Keratinocyte (primary cell): Measurements from ENCODE around the gene RPL31.

Source experiments
- CTCF ChIP-seq, 3 experiments: IDR thresholded peaks in 1 of 3; conservative IDR thresholded peaks in 1 of 3; optimal IDR thresholded peaks in 1 of 3; 2 replicates in 2 of 3; 3 replicates in 1 of 3; pipeline versions ENCODE3 to v1.5.1; 2011; ENCODE audit warnings: low read length in 3 of 3, mild to moderate bottlenecking in 3 of 3, moderate library complexity in 2 of 3, control low read depth in 1 of 3, inconsistent platforms in 1 of 3; ENCODE audit not compliant: insufficient read depth in 2 of 3; ENCODE audit errors: extremely low read depth in 1 of 3
- EZH2 ChIP-seq: IDR thresholded peaks from one replicate; pipeline ENCODE4 v1.6.1; 2012; ENCODE audit warnings: inconsistent platforms, mild to moderate bottlenecking, low read length, moderate library complexity

- TF ChIP-seq EZH2: no peak
- TF ChIP-seq CTCF (optimal IDR thresholded peaks at IDR 0.05 in 1 of 3, IDR thresholded peaks at IDR 0.05 in 1 of 3, conservative IDR thresholded peaks at IDR 0.05 in 1 of 3; ENCODE audit: extremely low read depth in 1 of 3, insufficient read depth in 2 of 3, low read length in 3 of 3): no peak
Observed at GRCh38 chr2:100967716-100968115, 34.4 kb upstream of the RPL31 start.
